ENCODE data around the gene DNAJC7.
"Not testable (repeated sequence)": the region's sequence is repeated elsewhere in the genome, so short reads cannot be mapped to it uniquely, and the experiment has no call there.

Gene DNAJC7

DNA sequence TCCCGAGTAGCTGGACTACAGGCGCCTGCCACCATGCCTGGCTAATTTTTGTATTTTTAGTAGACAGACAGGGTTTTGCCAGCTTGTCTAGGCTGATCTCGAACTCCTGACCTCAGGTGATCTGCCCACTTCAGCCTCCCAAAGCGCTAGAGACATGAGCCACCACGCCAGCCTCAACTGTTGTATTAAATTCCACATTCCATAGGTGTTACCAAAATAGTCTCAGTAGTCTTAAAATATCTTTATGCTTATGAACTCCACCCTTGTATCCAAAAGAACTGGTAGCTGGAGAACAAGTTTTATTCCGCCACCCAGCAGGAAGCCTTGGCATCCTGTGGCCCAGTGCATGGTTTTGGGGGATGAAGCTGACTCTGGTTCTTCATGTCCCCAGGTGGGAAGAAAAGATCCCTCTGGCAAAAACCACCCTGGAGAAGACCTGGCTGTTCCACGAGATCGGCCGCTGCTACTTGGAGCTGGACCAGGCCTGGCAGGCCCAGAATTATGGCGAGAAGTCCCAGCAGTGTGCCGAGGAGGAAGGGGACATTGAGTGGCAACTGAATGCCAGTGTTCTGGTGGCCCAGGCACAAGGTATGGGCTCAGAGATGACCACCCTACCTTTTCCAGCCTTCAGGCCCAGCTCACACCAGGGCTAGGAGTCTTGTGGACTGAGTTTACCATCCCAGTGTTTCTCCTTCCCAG, 68.3 kb downstream of the DNAJC7 start:
- no peak for DNase-seq

GRCh38 chr17:41944943-41945342, 72.3 kb downstream of the DNAJC7 start:
- DNase-seq: no peak

DNA sequence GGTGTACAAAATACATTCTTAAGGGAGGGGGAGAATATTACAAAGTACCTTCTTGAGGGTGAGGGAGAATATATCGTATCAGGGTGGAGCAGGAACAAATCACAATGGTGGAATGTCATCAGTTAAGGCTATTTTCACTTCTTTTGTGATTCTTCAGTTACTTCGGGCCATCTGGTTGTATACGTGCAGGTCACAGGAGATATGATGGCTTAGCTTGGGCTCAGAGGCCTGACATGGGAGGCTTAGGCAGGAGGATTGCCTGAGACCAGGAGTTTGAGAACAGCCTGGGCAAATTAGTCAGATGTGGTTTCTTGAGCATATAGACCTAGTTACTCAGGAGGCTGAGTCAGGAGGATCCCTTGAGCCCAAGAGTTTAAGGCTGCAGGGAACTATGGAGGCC, 73.7 kb downstream of the DNAJC7 start:
- DNase-seq: no peak

GRCh38 chr17:41942626-41943373, 74.4 kb downstream of the DNAJC7 start:
- no peak for DNase-seq

- no peak for DNase-seq
Observed at GRCh38 chr17:41941168-41941567, 76.1 kb downstream of the DNAJC7 start.

- DNase-seq: no peak
Observed at GRCh38 chr17:41939693-41940090, 77.5 kb downstream of the DNAJC7 start.

GRCh38 chr17:41939044-41939692, 78.1 kb downstream of the DNAJC7 start:
- no peak for DNase-seq

DNA sequence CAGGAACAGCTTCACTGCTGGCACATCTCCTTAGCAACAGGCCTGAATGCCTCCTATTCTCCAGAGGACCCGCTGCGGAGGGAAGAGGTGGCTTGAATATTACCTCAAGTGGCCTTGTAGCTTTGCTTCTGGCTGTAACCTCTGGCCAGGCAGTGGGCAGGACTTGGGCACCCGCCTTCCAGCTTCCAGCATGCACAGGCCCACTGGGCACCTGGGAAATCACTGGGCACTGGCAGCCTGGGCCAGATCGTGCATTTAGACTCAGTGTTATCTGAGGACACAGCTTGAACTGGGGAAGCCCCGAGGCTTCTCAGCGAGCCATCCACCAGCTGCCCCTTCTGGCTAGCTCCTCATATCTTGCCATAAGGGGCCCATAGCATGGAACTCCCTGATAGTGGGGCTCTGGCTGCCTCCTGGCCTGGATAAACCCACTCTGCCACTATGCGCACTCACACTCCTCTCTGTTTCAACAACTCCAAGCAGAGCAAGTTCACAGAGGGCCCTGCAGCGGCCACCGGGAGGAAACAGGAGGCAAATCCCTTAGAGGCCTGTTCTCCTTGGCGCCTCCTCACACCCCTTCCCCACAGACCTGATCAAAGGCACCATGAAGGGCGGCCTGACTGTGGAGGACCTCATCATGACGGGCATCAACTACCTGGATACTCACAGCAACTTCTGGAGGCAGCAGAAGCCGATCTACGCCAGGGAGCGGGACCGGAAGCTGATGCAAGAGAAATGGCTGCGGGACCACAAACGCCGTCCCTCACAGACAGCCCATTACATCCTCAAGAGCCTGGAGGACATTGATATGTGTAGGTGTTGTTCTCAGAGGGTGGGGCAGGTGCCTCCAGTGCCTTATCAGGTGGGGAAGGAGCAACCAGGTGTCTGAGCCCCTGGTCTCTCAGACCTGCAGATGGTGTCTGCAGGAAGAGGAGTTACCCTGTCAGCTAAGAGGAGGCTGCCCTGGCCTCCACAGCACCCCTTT, 79.0 kb downstream of the DNAJC7 start:
- DNase-seq: no peak

DNA sequence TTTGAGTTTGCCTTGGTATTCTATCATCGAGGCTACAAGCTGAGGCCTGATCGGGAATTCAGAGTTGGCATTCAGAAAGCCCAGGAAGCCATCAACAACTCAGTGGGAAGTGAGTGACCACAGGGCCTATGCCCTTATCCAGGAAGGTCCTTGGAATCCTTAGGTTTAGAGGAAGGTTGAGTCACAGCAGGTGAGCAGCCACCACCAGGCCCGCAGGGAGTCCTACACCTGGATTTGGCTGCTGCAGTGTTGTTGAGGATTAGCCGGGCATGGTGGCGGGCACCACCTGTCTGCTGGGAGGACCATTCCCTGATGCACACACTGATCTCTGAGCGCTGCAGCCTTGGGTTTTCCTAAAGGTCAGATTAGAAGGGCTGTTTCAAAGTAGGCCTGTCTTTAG, 81.6 kb downstream of the DNAJC7 start:
- no peak for DNase-seq

- no peak for DNase-seq
Observed at GRCh38 chr17:41932816-41933389, 84.3 kb downstream of the DNAJC7 start.

GRCh38 chr17:41931715-41932114, 85.5 kb downstream of the DNAJC7 start:
- DNase-seq: not testable (repeated sequence)

DNA sequence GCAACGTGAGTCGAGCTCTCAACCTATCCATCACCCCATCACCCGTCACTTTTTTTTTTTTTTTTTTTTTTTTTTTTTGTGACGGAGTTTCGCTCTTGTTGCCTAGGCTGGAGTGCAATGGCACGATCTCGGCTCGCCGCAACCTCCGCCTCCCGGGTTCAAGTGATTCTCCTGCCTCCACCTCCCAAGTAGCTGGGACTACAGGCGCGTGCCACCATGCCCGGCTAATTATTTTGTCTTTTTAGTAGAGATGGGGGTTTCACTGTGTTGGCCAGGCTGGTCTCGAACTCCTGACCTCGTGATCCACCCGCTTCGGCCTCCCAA, 86.4 kb downstream of the DNAJC7 start:
- not testable (repeated sequence) for DNase-seq

DNA sequence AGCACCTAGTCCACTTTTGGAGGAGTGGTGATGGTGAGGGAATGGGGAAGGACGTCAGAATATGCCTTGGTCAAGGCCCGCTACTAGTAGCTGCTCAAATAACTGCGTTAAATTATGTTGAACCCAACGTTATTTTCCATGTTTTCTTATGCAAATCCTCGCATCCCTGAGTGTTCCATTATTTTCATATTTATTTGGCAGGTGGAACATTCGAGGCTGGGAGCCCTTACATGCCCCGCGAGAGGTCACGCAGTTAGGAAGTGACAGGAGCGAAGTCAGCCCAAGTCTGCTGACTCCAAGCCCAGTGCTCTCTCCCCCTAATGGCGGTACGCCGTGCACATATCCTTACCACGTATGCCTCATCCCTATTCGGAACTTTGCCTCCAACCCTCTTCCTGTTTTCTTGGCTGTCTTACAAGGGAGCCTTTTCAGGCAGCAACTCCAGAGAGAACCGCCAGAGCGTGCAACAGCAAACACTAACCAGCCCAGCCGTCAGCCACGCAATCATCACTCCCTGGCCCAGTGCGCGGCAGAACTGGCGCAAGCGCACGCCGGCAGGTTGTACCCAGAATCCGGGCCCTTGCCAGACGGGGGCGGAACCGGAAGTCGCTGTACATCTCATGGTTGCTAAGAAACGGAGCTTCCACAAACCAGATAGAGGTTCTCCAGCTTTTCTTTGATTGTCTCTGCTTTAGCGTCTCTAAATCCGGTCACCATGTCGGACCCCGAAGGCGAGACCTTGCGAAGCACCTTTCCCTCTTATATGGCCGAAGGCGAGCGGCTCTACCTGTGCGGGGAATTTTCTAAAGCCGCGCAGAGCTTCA, 87.0 kb downstream of the DNAJC7 start, which contains the start of gene ODAD4:
TSS of gene ODAD4 (plus strand) at position 609 of the 824 bp plus-strand sequence. CDS start at position 716, 107 bp downstream.
- peak; percentile 96 for DNase-seq

GRCh38 chr17:41928693-41929251, 88.5 kb downstream of the DNAJC7 start:
- no peak for DNase-seq
